ENCODE measurements around the gene OTOF. TPM values are rescaled to one million over a fixed set of nuclear protein-coding genes. Genes with fewer than 3 reads are reported as not detected.

Gene OTOF
- total and polyA plus RNA-seq, 4 donors = 1.6 to 6.6 (median 5.5) TPM

GRCh38 chr2:26411419-26411818 is 66.5 kb downstream of the OTOF start:
- no peaks in the 10 kb centered on the region for H3K9me3 ChIP-seq (ENCODE audit: control insufficient read depth, insufficient read depth, low read length)
- H3K27me3 ChIP-seq (ENCODE audit: control insufficient read depth, insufficient read depth, low read length) = no peaks in the 10 kb centered on the region
- no peaks in the 10 kb centered on the region for H3K4me1 ChIP-seq (ENCODE audit: control insufficient read depth, insufficient read depth, low read length)
- DNase-seq (ENCODE audit: low read depth in 4 of 6, low spot score in 6 of 6) = no peak
- H3K36me3 ChIP-seq (ENCODE audit: control insufficient read depth, insufficient read depth, low read length) = no peaks in the 10 kb centered on the region
- no peak overlapping the region for H3K27ac ChIP-seq (ENCODE audit: low read depth, low read length)
- no peak overlapping the region for H3K4me3 ChIP-seq (ENCODE audit: low read depth, low read length)
- 92% methylated on average over 2 of the region's 6 CpGs for WGBS (ENCODE audit: insufficient coverage)

GRCh38 chr2:26410764-26411243 is 67.1 kb downstream of the OTOF start:
- Histone ChIP-seq H3K27me3 (ENCODE audit: control insufficient read depth, insufficient read depth, low read length) (no peaks in the 10 kb centered on the region), H3K4me1 (ENCODE audit: control insufficient read depth, insufficient read depth, low read length) (no peaks in the 10 kb centered on the region), H3K27ac (ENCODE audit: low read depth, low read length) (no peak overlapping the region), H3K4me3 (ENCODE audit: low read depth, low read length) (no peak overlapping the region), H3K36me3 (ENCODE audit: control insufficient read depth, insufficient read depth, low read length) (no peaks in the 10 kb centered on the region), H3K9me3 (ENCODE audit: control insufficient read depth, insufficient read depth, low read length) (no peaks in the 10 kb centered on the region)
- DNase-seq (ENCODE audit: low read depth in 4 of 6, low spot score in 6 of 6) = no peak
- no CpG with 5 or more reads among the region's 2 CpGs for WGBS (ENCODE audit: insufficient coverage)

- no CpG with 5 or more reads among the region's 1 CpG for WGBS (ENCODE audit: insufficient coverage)
- no peak overlapping the region for H3K4me3 ChIP-seq (ENCODE audit: low read depth, low read length)
- no peaks in the 10 kb centered on the region for H3K4me1 ChIP-seq (ENCODE audit: control insufficient read depth, insufficient read depth, low read length)
- no peak overlapping the region for H3K27ac ChIP-seq (ENCODE audit: low read depth, low read length)
- no peak for DNase-seq (ENCODE audit: low read depth in 4 of 6, low spot score in 6 of 6)
- H3K9me3 ChIP-seq (ENCODE audit: control insufficient read depth, insufficient read depth, low read length) = no peaks in the 10 kb centered on the region
- H3K36me3 ChIP-seq (ENCODE audit: control insufficient read depth, insufficient read depth, low read length) = no peaks in the 10 kb centered on the region
- H3K27me3 ChIP-seq (ENCODE audit: control insufficient read depth, insufficient read depth, low read length) = no peaks in the 10 kb centered on the region
Observed at GRCh38 chr2:26409785-26410184, 68.1 kb downstream of the OTOF start.

GRCh38 chr2:26407526-26407925 is 70.4 kb downstream of the OTOF start:
- H3K9me3 ChIP-seq (ENCODE audit: control insufficient read depth, insufficient read depth, low read length) = no peaks in the 10 kb centered on the region
- no peaks in the 10 kb centered on the region for H3K36me3 ChIP-seq (ENCODE audit: control insufficient read depth, insufficient read depth, low read length)
- WGBS (ENCODE audit: insufficient coverage) = 77% methylated on average over 8 of the region's 9 CpGs
- peaks cover 2% of the 10 kb centered on the region for H3K4me1 ChIP-seq (ENCODE audit: control insufficient read depth, insufficient read depth, low read length)
- no peak overlapping the region for H3K4me3 ChIP-seq (ENCODE audit: low read depth, low read length)
- no peak overlapping the region for H3K27ac ChIP-seq (ENCODE audit: low read depth, low read length)
- DNase-seq (ENCODE audit: low read depth in 4 of 6, low spot score in 6 of 6) = no peak
- H3K27me3 ChIP-seq (ENCODE audit: control insufficient read depth, insufficient read depth, low read length) = no peaks in the 10 kb centered on the region

Other genes starting within 250 kb of the OTOF start
- 100 to 1,000 TPM; 117 to 168 TPM for gene HADHA, start 233.5 kb downstream of the OTOF start, total RNA-seq
- gene HADHA, start 233.5 kb downstream of the OTOF start, polyA plus RNA-seq (ENCODE audit: insufficient read length in 2 of 2) = 100 to 1,000 TPM; 135 to 145 TPM
- 100 to 1,000 TPM in 1 of 2 donors, 10 to 100 TPM in 1; 81.7 to 106 TPM for gene HADHB, start 233.2 kb downstream of the OTOF start, total RNA-seq
- 10 to 100 TPM; 87.0 to 92.5 TPM for gene HADHB, start 233.2 kb downstream of the OTOF start, polyA plus RNA-seq (ENCODE audit: insufficient read length in 2 of 2)
- 10 to 100 TPM; 20.4 to 69.1 TPM for gene SELENOI, start 132.0 kb downstream of the OTOF start, total RNA-seq
- gene SELENOI, start 132.0 kb downstream of the OTOF start, polyA plus RNA-seq (ENCODE audit: insufficient read length in 2 of 2) = 10 to 100 TPM; 20.1 to 28.2 TPM
- gene ADGRF3, start 131.3 kb downstream of the OTOF start, total RNA-seq = under 1 TPM; 0.10 to 0.11 TPM
- under 1 TPM; 0.59 to 0.72 TPM for gene ADGRF3, start 131.3 kb downstream of the OTOF start, polyA plus RNA-seq (ENCODE audit: insufficient read length in 2 of 2)
- 10 to 100 TPM in 1 of 2 donors, 1 to 10 TPM in 1; 4.6 to 11.3 TPM for gene DRC1, start 76.2 kb downstream of the OTOF start, total RNA-seq
- 1 to 10 TPM; 5.0 to 6.9 TPM for gene DRC1, start 76.2 kb downstream of the OTOF start, polyA plus RNA-seq (ENCODE audit: insufficient read length in 2 of 2)
- under 1 TPM; 0.50 to 0.83 TPM for gene CIB4, start 163.2 kb upstream of the OTOF start, total RNA-seq
- under 1 TPM in 1 of 2 donors, not detected in 1; 0.27 TPM for gene CIB4, start 163.2 kb upstream of the OTOF start, polyA plus RNA-seq (ENCODE audit: insufficient read length in 2 of 2)
- 10 to 100 TPM in 1 of 2 donors, 1 to 10 TPM in 1; 6.2 to 13.4 TPM for gene KCNK3, start 214.6 kb upstream of the OTOF start, total RNA-seq
- gene KCNK3, start 214.6 kb upstream of the OTOF start, polyA plus RNA-seq (ENCODE audit: insufficient read length in 2 of 2) = 10 to 100 TPM; 35.4 to 36.0 TPM